Measurements from ENCODE around the gene IRF7. TPM values are rescaled to one million over a fixed set of nuclear protein-coding genes. Genes with fewer than 3 reads are reported as not detected.

Gene IRF7
- total RNA-seq, 4 donors from 2014 or later, result 5.4 to 25.4 (median 13.9) TPM

- H3K36me3 ChIP-seq, result peaks cover 0 to 100% of the 10 kb centered on the region in 2 donors
- no peaks in the 10 kb centered on the region for H3K27me3 ChIP-seq
Measured at GRCh38 chr11:601573-602245, 14.0 kb downstream of the IRF7 start.

GRCh38 chr11:598005-598680, 17.6 kb downstream of the IRF7 start:
- Histone ChIP-seq H3K27ac (no peak overlapping the region), H3K4me3 (no peak overlapping the region), H3K27me3 (no peaks in the 10 kb centered on the region), H3K9me3 (no peaks in the 10 kb centered on the region), H3K4me1 (no peaks in the 10 kb centered on the region), H3K36me3 (peaks cover 0 to 100% of the 10 kb centered on the region in 2 donors)
- no peak for ATAC-seq
- 96% methylated on average over 4 of the region's 30 CpGs for WGBS, 2 donors (ENCODE audit: low coverage in 1 of 2)
- TF ChIP-seq POLR2AphosphoS5 (IDR thresholded peaks at IDR 0.05), result no peak
- no peak for TF ChIP-seq POLR2A (IDR thresholded peaks at IDR 0.05)
- TF ChIP-seq EP300 (IDR thresholded peaks at IDR 0.05), result no peak
- no peak for TF ChIP-seq CTCF (IDR thresholded peaks at IDR 0.05)

More at GRCh38 chr11:601573-602245, 14.0 kb downstream of the IRF7 start:
- Histone ChIP-seq H3K27ac (no peak overlapping the region), H3K4me3 (no peak overlapping the region), H3K4me1 (peaks cover 0 to 13% (median 0%) of the 10 kb centered on the region in 3 donors), H3K9me3 (no peaks in the 10 kb centered on the region)
- 89 to 92% methylated on average over 8 to 22 of the region's 23 CpGs for WGBS, 2 donors (ENCODE audit: low coverage in 1 of 2)
- ATAC-seq, result no peak
- TF ChIP-seq CTCF (IDR thresholded peaks at IDR 0.05) (no peak), EP300 (IDR thresholded peaks at IDR 0.05) (no peak), POLR2AphosphoS5 (IDR thresholded peaks at IDR 0.05) (no peak), POLR2A (IDR thresholded peaks at IDR 0.05) (no peak)

- peaks cover 0 to 100% of the 10 kb centered on the region in 2 donors for H3K36me3 ChIP-seq
- WGBS, 2 donors (ENCODE audit: low coverage in 1 of 2), result no CpG with 5 or more reads among the region's 29 CpGs
- ATAC-seq, result no peak
- H3K4me3 ChIP-seq, result no peak overlapping the region
- H3K9me3 ChIP-seq, result no peaks in the 10 kb centered on the region
- TF ChIP-seq POLR2A (IDR thresholded peaks at IDR 0.05) (no peak), POLR2AphosphoS5 (IDR thresholded peaks at IDR 0.05) (no peak), CTCF (IDR thresholded peaks at IDR 0.05) (no peak), EP300 (IDR thresholded peaks at IDR 0.05) (no peak)
- H3K4me1 ChIP-seq, result no peaks in the 10 kb centered on the region
- no peak overlapping the region for H3K27ac ChIP-seq
- H3K27me3 ChIP-seq, result no peaks in the 10 kb centered on the region
Measured at GRCh38 chr11:597166-597725, 18.5 kb downstream of the IRF7 start.

GRCh38 chr11:596374-596773, 19.4 kb downstream of the IRF7 start:
- no peak for ATAC-seq
- 81 to 86% methylated on average over 7 to 9 of the region's 10 CpGs for whole genome bisulfite sequencing, 2 donors (ENCODE audit: low coverage in 1 of 2)
- Histone ChIP-seq H3K4me3 (no peak overlapping the region), H3K36me3 (peaks cover 0 to 100% of the 10 kb centered on the region in 2 donors), H3K4me1 (no peaks in the 10 kb centered on the region), H3K27ac (no peak overlapping the region), H3K27me3 (no peaks in the 10 kb centered on the region), H3K9me3 (no peaks in the 10 kb centered on the region)
- TF ChIP-seq POLR2A (IDR thresholded peaks at IDR 0.05) (no peak), CTCF (IDR thresholded peaks at IDR 0.05) (no peak), POLR2AphosphoS5 (IDR thresholded peaks at IDR 0.05) (no peak), EP300 (IDR thresholded peaks at IDR 0.05) (no peak)
